Nucleus accumbens (tissue), 56 donors: ENCODE results near the gene EMD.
"Not testable (repeated sequence)": the region's sequence is repeated elsewhere in the genome, so short reads cannot be mapped to it uniquely, and the experiment has no call there.

Source experiments
- DNase-seq, 56 donors: peaks; one replicate each; lab custom pipeline; 2025; lab: John Stamatoyannopoulos, UW

EMD gene

DNA sequence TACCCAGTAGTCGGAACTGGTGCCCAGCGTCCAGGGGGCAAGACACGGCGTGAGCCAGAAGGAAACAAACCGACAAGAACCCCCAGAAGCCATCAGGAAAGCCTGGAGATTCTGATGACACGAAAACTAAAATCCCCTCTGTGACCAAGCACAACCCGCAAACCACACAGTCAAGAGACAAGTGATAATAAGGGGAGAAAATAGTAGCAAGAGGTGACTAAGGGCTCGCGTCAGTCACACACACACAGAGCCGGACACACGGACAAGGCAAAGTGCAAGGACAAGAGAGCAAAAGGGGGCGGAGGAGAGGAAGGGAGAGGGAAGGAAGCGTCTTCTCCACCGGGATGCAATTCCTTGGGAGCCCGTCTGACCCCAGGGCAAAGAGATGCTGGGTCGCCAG, 9.6 kb downstream of the EMD start:
- not testable (repeated sequence) for DNase-seq

DNA sequence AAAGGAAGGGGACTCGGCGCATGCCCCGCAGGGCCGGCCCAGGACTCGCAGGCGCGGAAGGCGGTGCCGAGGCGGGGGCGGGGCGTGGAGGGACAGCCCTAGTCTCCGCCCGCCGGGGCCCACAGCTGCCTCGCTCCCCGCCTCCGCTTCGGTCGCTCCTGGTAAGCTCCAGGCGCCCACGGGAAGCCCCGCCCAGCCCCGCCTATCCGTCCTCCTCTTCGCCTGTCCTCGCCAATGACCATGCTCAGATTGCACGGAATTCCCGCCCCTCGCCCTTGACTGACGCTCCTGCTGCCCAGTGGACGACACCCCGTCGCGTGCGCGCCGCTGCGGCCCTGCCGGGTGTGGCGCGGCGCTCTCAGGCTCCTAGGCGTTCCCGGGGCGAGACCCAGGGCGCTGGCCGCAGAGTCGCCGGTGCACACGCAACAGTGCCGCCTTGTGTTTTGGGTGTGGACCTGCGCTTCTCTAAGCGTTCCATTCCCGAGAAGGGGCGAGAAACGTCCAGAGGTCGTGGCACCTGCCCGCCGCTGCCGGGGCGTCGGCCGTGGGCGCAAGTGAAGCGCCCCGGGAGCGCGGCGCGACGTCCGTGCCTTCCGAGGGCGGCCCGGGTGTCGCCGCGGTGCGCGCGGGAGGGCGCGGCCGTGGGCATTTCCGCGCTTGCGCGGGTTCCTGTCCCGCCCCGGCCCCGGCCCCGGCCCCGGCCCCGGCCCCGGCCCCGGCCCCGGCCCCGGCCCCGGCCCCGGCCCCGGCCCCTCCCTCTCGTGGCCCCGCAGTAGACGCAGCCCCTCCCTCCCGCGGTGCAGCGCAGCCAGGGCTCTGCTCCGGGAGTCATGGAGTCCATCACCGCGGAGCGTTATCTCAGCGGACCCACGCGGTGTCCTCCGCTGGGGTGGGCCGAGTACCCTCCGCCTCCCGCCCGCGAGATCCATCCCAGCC, 11.0 kb downstream of the EMD start:
- not testable (repeated sequence) for DNase-seq

DNA sequence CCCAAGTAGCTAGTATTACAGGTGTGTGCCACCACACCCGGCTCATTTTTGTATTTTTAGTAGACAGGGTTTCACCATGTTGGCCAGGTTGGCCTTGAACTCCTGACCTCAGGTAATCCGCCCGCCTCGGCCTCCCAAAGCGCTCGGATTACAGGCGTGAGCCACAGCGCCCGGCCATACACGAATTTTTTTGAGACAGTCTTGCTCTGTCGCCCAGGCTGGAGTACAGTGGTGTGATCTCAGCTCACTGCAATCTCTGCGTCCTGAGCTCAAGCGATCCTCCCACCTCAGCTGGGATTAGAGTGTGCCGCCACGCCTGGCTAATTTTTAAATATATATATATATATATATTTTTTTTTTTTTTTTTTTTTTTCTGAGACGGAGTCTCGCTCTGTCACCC, 17.3 kb downstream of the EMD start:
- DNase-seq: not testable (repeated sequence)

GRCh38 chrX:154396973-154397887, 18.1 kb downstream of the EMD start:
- DNase-seq: peak in 37 of 56 donors; percentile 19 to 77 (median 55)

DNA sequence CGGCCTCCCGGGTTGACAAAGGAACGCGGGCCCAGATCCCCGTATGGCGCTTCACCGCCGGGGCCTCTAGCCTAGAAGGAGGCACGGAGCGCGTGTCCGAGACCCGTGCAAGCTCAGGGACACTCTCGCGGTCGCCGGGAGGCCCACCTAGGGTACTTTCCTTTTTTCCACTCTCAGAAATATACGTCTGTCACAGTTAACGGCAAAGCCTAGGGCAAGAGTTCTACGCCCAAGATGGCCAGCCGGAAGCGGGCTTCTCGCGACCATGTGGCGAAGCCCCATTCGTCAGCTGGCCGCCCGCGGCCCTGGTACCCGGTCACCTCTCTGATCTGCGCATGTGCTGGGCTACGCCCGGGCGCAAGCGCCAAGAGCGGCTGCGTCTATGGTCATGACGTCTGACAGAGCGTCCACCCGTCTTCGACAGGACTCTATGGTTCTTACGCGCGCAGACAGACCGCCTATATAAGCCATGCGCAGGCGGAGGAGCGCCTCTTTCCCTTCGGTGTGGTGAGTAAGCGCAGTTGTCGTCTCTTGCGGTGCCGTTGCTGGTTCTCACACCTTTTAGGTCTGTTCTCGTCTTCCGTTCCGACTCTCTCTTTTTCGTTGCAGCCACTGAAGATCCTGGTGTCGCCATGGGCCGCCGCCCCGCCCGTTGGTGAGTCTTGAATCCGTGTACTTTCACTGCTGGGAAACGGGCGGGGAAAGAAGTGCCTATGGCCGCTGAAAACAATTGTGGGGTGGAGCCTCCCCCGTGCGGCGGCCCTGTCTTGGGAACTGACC, 19.0 kb downstream of the EMD start, which contains the start of gene RPL10:
RPL10 (plus strand) TSS at position 490 of the 780 bp plus-strand sequence; CDS start at position 633, 143 bp downstream.
- peak; percentile 14 to 95 (median 89) for DNase-seq

DNA sequence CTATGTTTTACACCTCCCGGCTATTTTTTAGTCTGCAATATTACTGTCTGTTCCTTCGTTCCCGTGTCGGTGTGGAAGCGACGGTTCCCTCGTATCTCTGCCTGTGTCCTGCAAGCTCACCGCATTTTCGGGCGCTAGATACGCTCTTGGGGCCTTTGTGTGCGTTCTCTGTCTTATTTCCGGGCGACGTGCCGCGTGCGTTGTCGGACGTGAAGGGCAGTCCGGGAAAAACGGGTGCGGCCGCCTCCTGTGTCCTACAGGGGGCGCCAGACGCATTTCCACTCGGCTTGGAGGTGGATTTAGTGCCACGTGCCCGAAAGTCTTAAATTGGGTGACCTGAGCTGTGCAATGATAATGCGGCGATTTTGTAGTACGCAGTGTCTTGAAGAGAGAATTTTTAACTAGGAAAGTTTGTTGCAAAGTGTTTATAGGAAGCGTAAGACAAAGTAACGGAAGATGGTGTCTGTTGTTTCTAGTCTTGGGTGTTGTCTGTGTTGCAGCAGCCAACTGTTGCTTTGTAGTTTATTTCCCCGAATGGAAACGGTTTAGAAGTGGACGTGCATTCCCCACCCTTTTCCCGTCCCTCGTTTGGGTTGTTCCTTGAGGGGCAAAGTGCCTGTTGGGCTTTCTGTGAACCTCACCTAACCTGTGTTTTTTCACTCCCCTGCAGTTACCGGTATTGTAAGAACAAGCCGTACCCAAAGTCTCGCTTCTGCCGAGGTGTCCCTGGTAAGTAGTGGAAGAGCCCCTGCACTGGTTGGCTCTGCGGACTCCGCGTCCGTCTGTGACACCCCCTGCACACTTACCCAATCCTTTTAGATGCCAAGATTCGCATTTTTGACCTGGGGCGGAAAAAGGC, 19.8 kb downstream of the EMD start:
- peak in 51 of 56 donors; percentile 4 to 87 (median 53) for DNase-seq

DNA sequence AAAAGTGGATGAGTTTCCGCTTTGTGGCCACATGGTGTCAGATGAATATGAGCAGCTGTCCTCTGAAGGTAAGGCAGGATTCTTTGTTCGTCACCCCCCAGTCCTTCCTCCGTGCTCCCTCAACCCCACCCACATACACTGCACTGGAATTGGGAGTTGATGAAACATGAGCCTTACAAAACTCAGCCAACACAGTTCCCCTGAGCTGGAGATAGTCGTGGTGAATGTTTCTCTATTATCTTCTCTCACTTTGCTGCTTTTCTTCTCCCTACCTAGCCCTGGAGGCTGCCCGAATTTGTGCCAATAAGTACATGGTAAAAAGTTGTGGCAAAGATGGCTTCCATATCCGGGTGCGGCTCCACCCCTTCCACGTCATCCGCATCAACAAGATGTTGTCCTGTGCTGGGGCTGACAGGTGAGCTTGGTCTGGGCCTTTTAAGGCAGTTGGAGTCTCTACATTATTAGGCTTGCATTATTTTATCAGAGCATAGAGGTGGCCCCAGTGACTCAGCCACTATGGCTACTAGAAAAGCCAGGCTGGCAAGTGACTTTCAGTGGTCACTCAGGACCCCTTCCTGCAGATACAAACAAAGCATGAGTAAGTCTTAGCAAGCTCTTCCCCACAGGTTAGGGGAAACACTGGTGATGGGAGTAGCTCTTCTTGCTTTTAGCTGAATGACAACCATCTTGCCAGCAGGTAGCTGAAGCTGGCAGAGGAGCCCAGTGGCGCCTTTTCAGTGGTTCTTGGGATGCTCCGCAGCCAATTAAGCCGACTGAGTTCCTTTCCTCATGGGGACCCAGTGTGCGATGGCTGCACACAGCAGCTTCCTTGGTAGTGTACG, 20.7 kb downstream of the EMD start:
- no peak for DNase-seq

DNA sequence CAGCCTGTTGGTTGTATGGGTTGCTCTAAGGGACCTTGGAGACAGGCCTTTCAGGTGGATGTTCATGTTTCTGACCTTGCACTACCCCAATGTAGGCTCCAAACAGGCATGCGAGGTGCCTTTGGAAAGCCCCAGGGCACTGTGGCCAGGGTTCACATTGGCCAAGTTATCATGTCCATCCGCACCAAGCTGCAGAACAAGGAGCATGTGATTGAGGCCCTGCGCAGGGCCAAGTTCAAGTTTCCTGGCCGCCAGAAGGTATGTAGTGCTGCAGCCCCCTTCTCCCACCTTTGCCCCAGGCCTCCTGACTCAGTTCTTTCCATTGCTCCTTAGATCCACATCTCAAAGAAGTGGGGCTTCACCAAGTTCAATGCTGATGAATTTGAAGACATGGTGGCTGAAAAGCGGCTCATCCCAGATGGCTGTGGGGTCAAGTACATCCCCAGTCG, 21.3 kb downstream of the EMD start:
- DNase-seq: not testable (repeated sequence)

GRCh38 chrX:154401045-154401799, 22.1 kb downstream of the EMD start:
- no peak for DNase-seq

DNA sequence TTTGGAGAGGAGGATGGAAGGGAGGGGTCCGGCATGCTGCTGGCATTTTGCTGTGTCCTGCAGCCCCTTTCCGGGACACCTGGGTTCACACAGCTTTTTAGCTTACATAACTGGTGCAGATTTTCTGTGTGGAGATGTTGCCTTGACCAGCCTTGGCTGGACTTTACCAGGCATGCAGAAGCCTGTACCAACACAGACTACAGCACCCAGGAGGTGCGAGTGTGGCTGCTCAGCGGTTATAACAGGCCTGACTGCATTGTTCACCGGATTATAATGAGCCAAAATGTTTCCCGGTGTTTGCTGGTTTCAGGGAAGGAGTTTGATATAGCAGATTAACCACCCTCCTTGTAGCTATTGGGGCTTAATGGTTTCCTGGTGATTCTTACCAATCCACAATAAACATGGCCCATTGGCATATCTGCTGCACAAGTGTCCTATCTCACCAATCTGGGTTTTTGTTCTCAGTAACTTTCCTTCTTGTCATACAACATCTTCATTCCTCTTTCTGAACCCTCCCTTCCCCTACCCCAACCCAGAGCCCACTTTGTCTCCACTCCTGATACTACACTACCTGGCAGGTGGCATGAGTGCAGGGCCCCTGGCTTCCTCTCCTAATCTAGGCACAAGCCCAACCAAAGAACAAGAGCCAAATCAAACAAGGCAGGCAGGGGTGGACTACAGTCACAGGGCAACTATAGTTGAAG, 23.0 kb downstream of the EMD start:
- DNase-seq: no peak

DNA sequence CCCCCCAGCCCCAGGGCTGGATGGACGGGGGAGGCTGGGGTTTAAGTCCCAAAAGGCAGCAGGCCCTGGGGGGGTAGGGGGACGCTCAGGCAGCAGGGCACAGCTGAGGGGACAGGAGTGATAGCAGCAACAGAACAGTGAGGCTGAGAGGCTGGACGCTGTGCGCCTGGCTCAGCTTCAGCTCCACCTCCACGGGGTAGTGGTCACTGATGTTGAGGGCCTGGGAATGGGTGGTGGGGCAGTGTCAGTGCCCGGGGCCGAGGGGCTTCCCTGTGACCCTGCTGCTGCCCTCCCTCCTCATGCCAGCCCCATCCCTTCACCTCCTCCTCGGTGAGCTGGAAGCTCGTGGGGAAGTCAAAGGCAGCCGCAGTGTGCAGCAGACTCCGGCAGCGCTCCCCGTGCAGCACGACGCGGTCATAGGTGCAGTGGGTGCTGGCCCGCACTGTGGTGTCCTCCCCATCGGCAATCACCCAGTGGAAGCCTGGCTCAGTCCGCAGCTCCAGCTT, 23.6 kb downstream of the EMD start:
- DNase-seq: no peak

DNA sequence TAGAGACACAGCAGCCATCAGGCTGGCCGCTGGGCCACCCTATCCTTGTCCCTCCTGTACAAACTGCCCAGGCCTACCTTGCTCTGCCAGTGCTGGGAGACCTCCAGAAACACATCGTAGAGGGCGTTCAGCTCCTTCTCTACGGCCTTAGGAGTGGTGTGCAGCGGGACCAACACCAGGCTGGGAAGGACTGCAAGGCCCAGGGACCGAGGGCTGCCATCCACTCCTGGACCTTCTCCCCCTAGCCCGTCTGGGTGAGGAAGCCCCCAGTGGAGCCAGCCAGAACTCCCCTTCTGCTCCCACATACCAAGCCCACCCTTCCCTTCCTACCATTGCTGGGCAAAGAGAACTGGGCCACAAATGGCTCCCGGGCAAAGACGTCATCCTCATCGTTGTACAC, 24.1 kb downstream of the EMD start:
- no peak for DNase-seq

GRCh38 chrX:154403858-154404257, 24.8 kb downstream of the EMD start:
- no peak for DNase-seq

- no peak for DNase-seq
Observed at GRCh38 chrX:154404625-154405192, 25.6 kb downstream of the EMD start.

DNA sequence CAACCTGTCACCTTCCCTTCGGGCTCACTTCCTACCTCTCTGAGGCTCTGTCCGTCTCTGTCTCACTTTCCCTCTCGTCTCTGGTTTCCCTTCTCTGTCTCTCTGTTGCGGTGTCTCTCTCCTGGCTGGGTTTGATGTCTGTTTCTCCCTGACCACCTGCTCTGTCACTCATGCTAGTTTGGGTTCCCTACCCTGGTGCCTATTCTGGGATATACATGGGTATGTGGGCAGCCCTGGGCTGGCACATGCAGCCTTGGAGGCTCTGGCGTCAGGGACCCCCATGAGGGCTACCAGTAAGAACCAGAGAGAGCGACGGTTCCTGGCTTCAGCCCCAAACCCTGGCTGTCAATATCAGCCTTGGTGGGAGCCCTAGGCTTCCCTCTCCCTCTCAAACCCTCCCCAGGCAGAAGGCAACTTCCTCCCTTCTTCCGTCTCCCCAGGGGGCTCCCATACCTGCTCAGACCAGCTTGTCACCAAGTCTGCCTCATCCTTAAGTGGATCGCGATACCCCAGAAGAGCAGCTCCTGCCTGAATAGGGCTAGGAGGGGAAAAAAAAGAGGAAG, 29.6 kb downstream of the EMD start:
- DNase-seq: no peak
